Stimulated activated naive B cell treated with anti-CD40 and anti-IgM and Interleukin-4, amounts not matched to agents 10 μg/mL and 1 μg/mL and 100 μg/mL, for 72 hours (primary cell): Measurements from ENCODE around the gene LARP4B.

Source experiments
- ATAC-seq, 2 donors: fragments of 150-1000 bp; cut with Tn5 transposase; replicated peaks; 2 replicates each; pipeline ENCODE4 v1.10.0; 2021; ENCODE audit warnings: moderate library complexity in 1 of 2
- DNase-seq: peaks from one replicate; pipeline ENCODE4 v3.0.0; 2021
- H3K27ac Mint-ChIP-seq: one replicate; pipeline ENCODE4 v1.8.0; 2022; ENCODE audit warnings: mild to moderate bottlenecking, mixed read lengths
- H3K27me3 Mint-ChIP-seq, 2 donors: one replicate each; pipeline ENCODE4 v1.8.0; 2022; ENCODE audit warnings: mixed read lengths in 2 of 2
- H3K36me3 Mint-ChIP-seq, 2 donors: one replicate each; pipeline ENCODE4 v1.8.0; 2022; ENCODE audit warnings: mixed read lengths in 2 of 2, mild to moderate bottlenecking in 1 of 2
- H3K4me1 Mint-ChIP-seq, 2 donors: one replicate each; pipeline ENCODE4 v1.8.0; 2022; ENCODE audit warnings: mixed read lengths in 2 of 2, mild to moderate bottlenecking in 1 of 2
- H3K4me3 Mint-ChIP-seq, 2 donors: one replicate each; pipeline ENCODE4 v1.8.0; 2022; ENCODE audit warnings: mild to moderate bottlenecking in 2 of 2, mixed read lengths in 2 of 2, moderate library complexity in 1 of 2
- H3K9me3 Mint-ChIP-seq, 2 donors: one replicate each; pipeline ENCODE4 v1.8.0; 2022; ENCODE audit warnings: mixed read lengths in 2 of 2, mild to moderate bottlenecking in 1 of 2

LARP4B gene

GRCh38 chr10:895324-895723 is 36.2 kb downstream of the LARP4B start:
- Mint-ChIP-seq H3K4me3 (no peak overlapping the region), H3K27ac (no peak overlapping the region), H3K27me3 (no peaks in the 10 kb centered on the region), H3K4me1 (peaks cover 22 to 31% of the 10 kb centered on the region in 2 donors), H3K9me3 (no peaks in the 10 kb centered on the region), H3K36me3 (peaks cover 5 to 14% of the 10 kb centered on the region in 2 donors)
- ATAC-seq (no peak), DNase-seq (no peak)

- Mint-ChIP-seq H3K9me3 (no peaks in the 10 kb centered on the region), H3K4me1 (peaks cover 5 to 15% of the 10 kb centered on the region in 2 donors), H3K4me3 (no peak overlapping the region), H3K36me3 (peaks cover 43 to 54% of the 10 kb centered on the region in 2 donors), H3K27me3 (no peaks in the 10 kb centered on the region), H3K27ac (no peak overlapping the region)
- no peak for ATAC-seq
- no peak for DNase-seq
Observed at GRCh38 chr10:878895-879294, 52.6 kb downstream of the LARP4B start.

GRCh38 chr10:878333-878759 is 53.2 kb downstream of the LARP4B start:
- H3K4me1 Mint-ChIP-seq, result peaks cover 5 to 15% of the 10 kb centered on the region in 2 donors
- no peaks in the 10 kb centered on the region for H3K27me3 Mint-ChIP-seq
- H3K36me3 Mint-ChIP-seq, result peaks cover 44 to 54% of the 10 kb centered on the region in 2 donors
- no peaks in the 10 kb centered on the region for H3K9me3 Mint-ChIP-seq
- ATAC-seq (no peak), DNase-seq (no peak)
- no peak overlapping the region for H3K4me3 Mint-ChIP-seq
- H3K27ac Mint-ChIP-seq, result no peak overlapping the region

- H3K36me3 Mint-ChIP-seq, result peaks cover 51 to 61% of the 10 kb centered on the region in 2 donors
- H3K4me1 Mint-ChIP-seq, result peaks cover 16 to 29% of the 10 kb centered on the region in 2 donors
- DNase-seq, result no peak
- H3K9me3 Mint-ChIP-seq, result no peaks in the 10 kb centered on the region
- H3K27ac Mint-ChIP-seq, result no peak overlapping the region
- no peaks in the 10 kb centered on the region for H3K27me3 Mint-ChIP-seq
- no peak overlapping the region for H3K4me3 Mint-ChIP-seq
- ATAC-seq, result no peak
Observed at GRCh38 chr10:876438-876837, 55.1 kb downstream of the LARP4B start.

GRCh38 chr10:873020-873419 is 58.5 kb downstream of the LARP4B start:
- no peak for DNase-seq
- H3K4me1 Mint-ChIP-seq, result peaks cover 26 to 51% of the 10 kb centered on the region in 2 donors
- ATAC-seq, result no peak
- no peaks in the 10 kb centered on the region for H3K9me3 Mint-ChIP-seq
- H3K4me3 Mint-ChIP-seq, result no peak overlapping the region
- H3K36me3 Mint-ChIP-seq, result peaks cover 56 to 66% of the 10 kb centered on the region in 2 donors
- H3K27me3 Mint-ChIP-seq, result no peaks in the 10 kb centered on the region
- H3K27ac Mint-ChIP-seq, result peak overlapping the region; percentile 20

GRCh38 chr10:871951-872403 is 59.5 kb downstream of the LARP4B start:
- ATAC-seq (no peak), DNase-seq (no peak)
- H3K27ac Mint-ChIP-seq, result peak overlapping the region; percentile 43
- H3K27me3 Mint-ChIP-seq, result no peaks in the 10 kb centered on the region
- no peak overlapping the region for H3K4me3 Mint-ChIP-seq
- no peaks in the 10 kb centered on the region for H3K9me3 Mint-ChIP-seq
- peaks cover 53 to 63% of the 10 kb centered on the region in 2 donors for H3K36me3 Mint-ChIP-seq
- H3K4me1 Mint-ChIP-seq, result peaks cover 28 to 51% of the 10 kb centered on the region in 2 donors

- Mint-ChIP-seq H3K27me3 (no peaks in the 10 kb centered on the region), H3K9me3 (no peaks in the 10 kb centered on the region), H3K27ac (peak overlapping the region; percentile 83), H3K36me3 (peaks cover 55 to 66% of the 10 kb centered on the region in 2 donors), H3K4me3 (no peak overlapping the region), H3K4me1 (peaks cover 30 to 54% of the 10 kb centered on the region in 2 donors)
- DNase-seq (no peak), ATAC-seq (peak; percentile 29 to 31)
Observed at GRCh38 chr10:870564-871166, 60.8 kb downstream of the LARP4B start.

- DNase-seq (no peak), ATAC-seq (no peak)
- H3K4me1 Mint-ChIP-seq, result peaks cover 32 to 46% of the 10 kb centered on the region in 2 donors
- no peaks in the 10 kb centered on the region for H3K27me3 Mint-ChIP-seq
- peak overlapping the region; percentile 65 for H3K27ac Mint-ChIP-seq
- H3K9me3 Mint-ChIP-seq, result no peaks in the 10 kb centered on the region
- peaks cover 55 to 67% of the 10 kb centered on the region in 2 donors for H3K36me3 Mint-ChIP-seq
- H3K4me3 Mint-ChIP-seq, result no peak overlapping the region
Observed at GRCh38 chr10:869171-869570, 62.3 kb downstream of the LARP4B start.

- Mint-ChIP-seq H3K36me3 (peaks cover 59 to 75% of the 10 kb centered on the region in 2 donors), H3K27me3 (no peaks in the 10 kb centered on the region), H3K27ac (no peak overlapping the region), H3K4me1 (peaks cover 36 to 43% of the 10 kb centered on the region in 2 donors), H3K4me3 (no peak overlapping the region), H3K9me3 (no peaks in the 10 kb centered on the region)
- DNase-seq (no peak), ATAC-seq (no peak)
Observed at GRCh38 chr10:867807-868206, 63.7 kb downstream of the LARP4B start.

- DNase-seq (no peak), ATAC-seq (no peak)
- Mint-ChIP-seq H3K9me3 (no peaks in the 10 kb centered on the region), H3K27me3 (no peaks in the 10 kb centered on the region), H3K36me3 (peaks cover 56 to 73% of the 10 kb centered on the region in 2 donors), H3K4me1 (peaks cover 26 to 30% of the 10 kb centered on the region in 2 donors), H3K4me3 (no peak overlapping the region), H3K27ac (no peak overlapping the region)
Observed at GRCh38 chr10:866577-866941, 64.9 kb downstream of the LARP4B start.

- ATAC-seq (no peak), DNase-seq (no peak)
- Mint-ChIP-seq H3K36me3 (peaks cover 58 to 73% of the 10 kb centered on the region in 2 donors), H3K27me3 (no peaks in the 10 kb centered on the region), H3K4me1 (peaks cover 21 to 25% of the 10 kb centered on the region in 2 donors), H3K9me3 (no peaks in the 10 kb centered on the region), H3K27ac (peak overlapping the region; percentile 20), H3K4me3 (no peak overlapping the region)
Observed at GRCh38 chr10:865924-866576, 65.5 kb downstream of the LARP4B start.

GRCh38 chr10:865257-865656 is 66.2 kb downstream of the LARP4B start:
- no peak for ATAC-seq
- H3K36me3 Mint-ChIP-seq, result peaks cover 58 to 73% of the 10 kb centered on the region in 2 donors
- H3K27ac Mint-ChIP-seq, result no peak overlapping the region
- no peak overlapping the region for H3K4me3 Mint-ChIP-seq
- no peaks in the 10 kb centered on the region for H3K27me3 Mint-ChIP-seq
- DNase-seq, result no peak
- no peaks in the 10 kb centered on the region for H3K9me3 Mint-ChIP-seq
- H3K4me1 Mint-ChIP-seq, result peaks cover 17 to 20% of the 10 kb centered on the region in 2 donors

- no peak overlapping the region for H3K27ac Mint-ChIP-seq
- ATAC-seq, result no peak
- H3K4me3 Mint-ChIP-seq, result no peak overlapping the region
- no peak for DNase-seq
- H3K4me1 Mint-ChIP-seq, result peaks cover 15 to 17% of the 10 kb centered on the region in 2 donors
- no peaks in the 10 kb centered on the region for H3K27me3 Mint-ChIP-seq
- H3K36me3 Mint-ChIP-seq, result peaks cover 52 to 78% of the 10 kb centered on the region in 2 donors
- no peaks in the 10 kb centered on the region for H3K9me3 Mint-ChIP-seq
Observed at GRCh38 chr10:860519-860918, 71.0 kb downstream of the LARP4B start.

- Mint-ChIP-seq H3K36me3 (peaks cover 43 to 74% of the 10 kb centered on the region in 2 donors), H3K9me3 (no peaks in the 10 kb centered on the region), H3K4me3 (no peak overlapping the region), H3K4me1 (peaks cover 26 to 46% of the 10 kb centered on the region in 2 donors), H3K27me3 (no peaks in the 10 kb centered on the region), H3K27ac (peak overlapping the region; percentile 66)
- ATAC-seq, result no peak
- no peak for DNase-seq
Observed at GRCh38 chr10:856416-857157, 74.9 kb downstream of the LARP4B start.
